ENCODE results near the gene GAS7. TPM values are rescaled to one million over a fixed set of nuclear protein-coding genes. Genes with fewer than 3 reads are reported as not detected.

The GAS7 gene
- total RNA-seq, 1 donor from 2014 or later: 2.9 TPM

GRCh38 chr17:10156077-10156435 lies 42.4 kb downstream of the GAS7 start:
- Histone ChIP-seq H3K36me3 (no peaks in the 10 kb centered on the region), H3K4me2 (no peak overlapping the region), H3K4me3 (no peak overlapping the region), H3K27me3 (no peaks in the 10 kb centered on the region), H4K20me1 (ENCODE audit: low read depth) (no peaks in the 10 kb centered on the region), H3K79me2 (ENCODE audit: low read depth) (no peaks in the 10 kb centered on the region), H3F3A (ENCODE audit: low read depth) (no peaks in the 10 kb centered on the region), H3K4me1 (no peaks in the 10 kb centered on the region), H2AFZ (replicated peaks) (no peak overlapping the region), H3K27ac (no peak overlapping the region), H3K9ac (no peak overlapping the region), H3K9me3 (ENCODE audit: low read depth) (no peaks in the 10 kb centered on the region)
- Mint-ChIP-seq H3K4me1 (peaks cover 15% of the 10 kb centered on the region), H3K27ac (no peak overlapping the region), H3K9me3 (no peaks in the 10 kb centered on the region), H3K4me3 (no peak overlapping the region), H3K36me3 (no peaks in the 10 kb centered on the region), H3K27me3 (ENCODE audit: insufficient read depth, low read depth) (peaks cover 6% of the 10 kb centered on the region)
- no peak for DNase-seq (ENCODE audit: low spot score)
- TF ChIP-seq CTCF (IDR thresholded peaks at IDR 0.05) (no peak), EZH2phosphoT487 (IDR thresholded peaks at IDR 0.05) (no peak), EZH2 (IDR thresholded peaks at IDR 0.05) (no peak)

GRCh38 chr17:10155371-10156076 lies 42.9 kb downstream of the GAS7 start:
- H3K4me3 Mint-ChIP-seq: no peak overlapping the region
- Histone ChIP-seq H3K27ac (no peak overlapping the region), H4K20me1 (ENCODE audit: low read depth) (no peaks in the 10 kb centered on the region), H2AFZ (replicated peaks) (no peak overlapping the region), H3F3A (ENCODE audit: low read depth) (no peaks in the 10 kb centered on the region), H3K27me3 (no peaks in the 10 kb centered on the region), H3K9me3 (ENCODE audit: low read depth) (no peaks in the 10 kb centered on the region), H3K36me3 (no peaks in the 10 kb centered on the region), H3K4me3 (no peak overlapping the region), H3K4me2 (no peak overlapping the region), H3K9ac (no peak overlapping the region), H3K4me1 (no peaks in the 10 kb centered on the region), H3K79me2 (ENCODE audit: low read depth) (no peaks in the 10 kb centered on the region)
- no peaks in the 10 kb centered on the region for H3K36me3 Mint-ChIP-seq
- peaks cover 6% of the 10 kb centered on the region for H3K27me3 Mint-ChIP-seq (ENCODE audit: insufficient read depth, low read depth)
- TF ChIP-seq EZH2 (IDR thresholded peaks at IDR 0.05): no peak
- TF ChIP-seq EZH2phosphoT487 (IDR thresholded peaks at IDR 0.05): no peak
- no peak for TF ChIP-seq CTCF (IDR thresholded peaks at IDR 0.05)
- no peak for DNase-seq (ENCODE audit: low spot score)
- H3K27ac Mint-ChIP-seq: no peak overlapping the region
- H3K4me1 Mint-ChIP-seq: peaks cover 15% of the 10 kb centered on the region
- no peaks in the 10 kb centered on the region for H3K9me3 Mint-ChIP-seq

- H3K27ac ChIP-seq: no peak overlapping the region
- H3K79me2 ChIP-seq (ENCODE audit: low read depth): no peaks in the 10 kb centered on the region
- H4K20me1 ChIP-seq (ENCODE audit: low read depth): no peaks in the 10 kb centered on the region
- no peak overlapping the region for H3K9ac ChIP-seq
- H3K36me3 ChIP-seq: no peaks in the 10 kb centered on the region
- TF ChIP-seq EZH2 (IDR thresholded peaks at IDR 0.05) (no peak), EZH2phosphoT487 (IDR thresholded peaks at IDR 0.05) (no peak), CTCF (IDR thresholded peaks at IDR 0.05) (no peak)
- Mint-ChIP-seq H3K4me1 (peaks cover 15% of the 10 kb centered on the region), H3K27ac (no peak overlapping the region), H3K36me3 (no peaks in the 10 kb centered on the region), H3K4me3 (no peak overlapping the region), H3K27me3 (ENCODE audit: insufficient read depth, low read depth) (peaks cover 13% of the 10 kb centered on the region), H3K9me3 (peaks cover 2% of the 10 kb centered on the region)
- H3K27me3 ChIP-seq: no peaks in the 10 kb centered on the region
- no peak overlapping the region for H2AFZ ChIP-seq (replicated peaks)
- H3K4me3 ChIP-seq: no peak overlapping the region
- H3K4me1 ChIP-seq: no peaks in the 10 kb centered on the region
- H3F3A ChIP-seq (ENCODE audit: low read depth): no peaks in the 10 kb centered on the region
- H3K9me3 ChIP-seq (ENCODE audit: low read depth): no peaks in the 10 kb centered on the region
- DNase-seq (ENCODE audit: low spot score): no peak
- no peak overlapping the region for H3K4me2 ChIP-seq
Measured at GRCh38 chr17:10151667-10152496, 46.5 kb downstream of the GAS7 start.
